SU-DHL-6 (cell line): ENCODE results near the gene NTNG1.

Source experiments
- H2AFZ ChIP-seq: fragments of 200-600 bp; sonication (generic); 2 replicates; pipeline ENCODE4 v1.6.1; 2014; ENCODE audit warnings: low read depth, mild to moderate bottlenecking, moderate library complexity, mixed read lengths, antibody characterized with exemption, low read length; ENCODE audit not compliant: severe bottlenecking
- H3F3A ChIP-seq: fragments of 200-600 bp; shearing (Covaris generic); 2 replicates; pipeline ENCODE4 v1.6.0; 2016; ENCODE audit warnings: antibody characterized with exemption, mild to moderate bottlenecking; ENCODE audit not compliant: insufficient read depth
- H3K27ac ChIP-seq: fragments of 200-600 bp; sonication (generic); 2 replicates; pipeline ENCODE4 v1.5.1; 2016; ENCODE audit warnings: low read depth, mild to moderate bottlenecking, low read length, moderate library complexity, mixed read lengths
- H3K27me3 ChIP-seq: fragments of 200-600 bp; sonication (generic), shearing (Covaris generic); 2 replicates; pipeline ENCODE4 v1.6.0; 2014; ENCODE audit warnings: mild to moderate bottlenecking, low read length
- H3K36me3 ChIP-seq: fragments of 200-600 bp; sonication (generic); 2 replicates; pipeline ENCODE4 v1.6.1; 2014; ENCODE audit warnings: mild to moderate bottlenecking, low read length, mixed read lengths
- H3K4me2 ChIP-seq: fragments of 300-600, 200-600 bp; shearing (Covaris generic), sonication (generic); 2 replicates; pipeline ENCODE4 v1.6.0; 2014; ENCODE audit warnings: low read length, low read depth, mild to moderate bottlenecking; ENCODE audit not compliant: poor library complexity, severe bottlenecking
- H3K4me3 ChIP-seq: fragments of 200-600 bp; sonication (generic); 2 replicates; pipeline ENCODE4 v1.5.1; 2014; ENCODE audit warnings: antibody characterized with exemption, low read length, mild to moderate bottlenecking, mixed read lengths; ENCODE audit not compliant: insufficient read depth, poor library complexity, severe bottlenecking
- H3K79me2 ChIP-seq: fragments of 200-600 bp; sonication (generic); 2 replicates; pipeline ENCODE4 v1.6.1; 2014; ENCODE audit warnings: mild to moderate bottlenecking, low read length, moderate library complexity; ENCODE audit not compliant: insufficient read depth
- H3K9ac ChIP-seq: fragments of 200-600 bp; sonication (generic); 2 replicates; pipeline ENCODE4 v1.7.0; 2014; ENCODE audit warnings: mild to moderate bottlenecking, low read length
- H3K9me2 ChIP-seq: fragments of 200-600 bp; sonication (generic); replicated peaks from 2 replicates; pipeline ENCODE4 v1.6.1; 2014; ENCODE audit warnings: low read length; ENCODE audit not compliant: insufficient read depth
- H3K9me3 ChIP-seq: fragments of 200-600 bp; sonication (generic); 2 replicates; pipeline ENCODE4 v1.6.1; 2014; ENCODE audit warnings: low read length, mixed read lengths; ENCODE audit not compliant: insufficient read depth
- H4K20me1 ChIP-seq: fragments of 200-600 bp; sonication (generic); 2 replicates; pipeline ENCODE4 v1.6.1; 2014; ENCODE audit warnings: low read depth, mild to moderate bottlenecking, antibody characterized with exemption, low read length, moderate library complexity, mixed read lengths
- EZH2phosphoT487 ChIP-seq: fragments of 200-600 bp; sonication (generic), shearing (Covaris generic); conservative IDR thresholded peaks from 2 replicates; pipeline ENCODE4 v1.6.1; 2018; ENCODE audit warnings: mild to moderate bottlenecking, antibody characterized with exemption, low read length, moderate library complexity, mixed read lengths
- TF ChIP-seq, protein P1 (sequence below): fragments of 200-600 bp; sonication (generic); IDR thresholded peaks from one replicate; pipeline ENCODE4 v1.5.1; 2017; ENCODE audit warnings: antibody characterized with exemption, mild to moderate bottlenecking, low read length, moderate library complexity; ENCODE audit not compliant: insufficient read depth, poor library complexity, severe bottlenecking

NTNG1 gene

DNA sequence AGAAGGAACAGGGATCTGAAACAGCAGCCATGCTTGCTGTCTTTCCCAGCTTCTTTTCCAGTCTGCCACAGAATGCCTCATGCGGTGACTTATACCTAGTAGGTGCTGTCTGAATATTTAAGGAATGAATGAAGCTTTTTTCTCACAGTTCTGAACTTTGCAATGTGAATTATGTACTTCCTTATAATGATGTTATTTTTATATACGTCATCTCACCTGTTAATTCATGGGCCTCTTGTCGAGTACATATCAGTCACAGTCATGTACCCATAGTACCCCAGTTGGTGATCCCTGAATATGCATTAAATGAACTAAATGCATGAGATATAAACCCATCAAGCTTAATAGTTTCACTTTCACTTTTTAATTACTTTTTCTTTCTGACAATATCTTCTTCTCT is 132.7 kb downstream of the NTNG1 start:
- Histone ChIP-seq H3K9ac (no peak overlapping the region), H3K9me3 (no peaks in the 10 kb centered on the region), H3K79me2 (no peaks in the 10 kb centered on the region), H2AFZ (no peak overlapping the region), H4K20me1 (no peaks in the 10 kb centered on the region), H3K36me3 (no peaks in the 10 kb centered on the region), H3K4me2 (peak overlapping the region; percentile 1), H3K27ac (no peak overlapping the region), H3F3A (no peaks in the 10 kb centered on the region), H3K9me2 (no peaks in the 10 kb centered on the region), H3K4me3 (no peak overlapping the region), H3K27me3 (no peaks in the 10 kb centered on the region)
- no peak for TF ChIP-seq EZH2phosphoT487
- TF ChIP-seq, protein P1, sequence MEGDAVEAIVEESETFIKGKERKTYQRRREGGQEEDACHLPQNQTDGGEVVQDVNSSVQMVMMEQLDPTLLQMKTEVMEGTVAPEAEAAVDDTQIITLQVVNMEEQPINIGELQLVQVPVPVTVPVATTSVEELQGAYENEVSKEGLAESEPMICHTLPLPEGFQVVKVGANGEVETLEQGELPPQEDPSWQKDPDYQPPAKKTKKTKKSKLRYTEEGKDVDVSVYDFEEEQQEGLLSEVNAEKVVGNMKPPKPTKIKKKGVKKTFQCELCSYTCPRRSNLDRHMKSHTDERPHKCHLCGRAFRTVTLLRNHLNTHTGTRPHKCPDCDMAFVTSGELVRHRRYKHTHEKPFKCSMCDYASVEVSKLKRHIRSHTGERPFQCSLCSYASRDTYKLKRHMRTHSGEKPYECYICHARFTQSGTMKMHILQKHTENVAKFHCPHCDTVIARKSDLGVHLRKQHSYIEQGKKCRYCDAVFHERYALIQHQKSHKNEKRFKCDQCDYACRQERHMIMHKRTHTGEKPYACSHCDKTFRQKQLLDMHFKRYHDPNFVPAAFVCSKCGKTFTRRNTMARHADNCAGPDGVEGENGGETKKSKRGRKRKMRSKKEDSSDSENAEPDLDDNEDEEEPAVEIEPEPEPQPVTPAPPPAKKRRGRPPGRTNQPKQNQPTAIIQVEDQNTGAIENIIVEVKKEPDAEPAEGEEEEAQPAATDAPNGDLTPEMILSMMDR = no peak

DNA sequence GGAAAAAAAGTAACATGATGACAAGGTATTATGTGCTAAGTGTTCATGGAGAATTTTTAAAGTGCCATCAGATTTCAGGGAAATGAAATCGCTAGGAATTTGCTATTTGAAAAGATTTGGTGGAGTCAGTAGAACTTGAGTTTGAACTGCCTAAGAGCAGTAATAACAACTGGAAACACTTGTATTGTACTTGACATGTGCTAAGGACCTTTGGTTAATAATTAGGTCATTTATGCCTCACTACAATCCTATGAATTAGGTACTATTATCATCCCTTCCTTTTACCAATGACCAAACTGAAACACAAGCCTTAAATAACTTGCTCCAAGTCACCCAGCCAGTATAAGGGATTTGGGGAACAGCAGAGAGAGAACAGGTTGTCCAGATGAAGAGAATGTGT is 133.4 kb downstream of the NTNG1 start:
- Histone ChIP-seq H4K20me1 (no peaks in the 10 kb centered on the region), H3K27me3 (no peaks in the 10 kb centered on the region), H3K9me2 (no peaks in the 10 kb centered on the region), H3K9ac (no peak overlapping the region), H3K79me2 (no peaks in the 10 kb centered on the region), H2AFZ (no peak overlapping the region), H3F3A (no peaks in the 10 kb centered on the region), H3K4me3 (no peak overlapping the region), H3K9me3 (no peaks in the 10 kb centered on the region), H3K36me3 (no peaks in the 10 kb centered on the region), H3K27ac (no peak overlapping the region), H3K4me2 (no peak overlapping the region)
- TF ChIP-seq EZH2phosphoT487 = no peak
- TF ChIP-seq, protein P1 = no peak

DNA sequence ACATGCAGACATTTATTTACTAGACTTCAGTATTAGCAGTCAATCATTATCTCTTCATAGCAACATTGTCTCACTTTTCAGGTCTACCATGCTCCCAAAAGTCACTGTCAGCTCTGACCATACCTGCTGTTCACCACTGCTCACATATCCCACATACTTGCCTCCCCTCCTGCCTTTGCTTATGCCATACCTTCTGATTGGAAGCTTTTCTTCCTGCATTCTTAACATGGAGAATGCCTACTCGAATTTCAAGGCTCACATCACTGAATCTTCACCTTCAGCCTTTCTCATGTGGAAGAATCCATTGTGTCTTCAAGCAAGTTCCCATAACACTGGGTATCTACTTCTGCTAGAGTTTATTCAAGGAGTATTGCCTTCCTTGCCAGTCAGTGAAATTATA is 135.4 kb downstream of the NTNG1 start:
- TF ChIP-seq EZH2phosphoT487 = no peak
- TF ChIP-seq, protein P1 = no peak
- Histone ChIP-seq H3K79me2 (no peaks in the 10 kb centered on the region), H3K9ac (no peak overlapping the region), H3K27me3 (no peaks in the 10 kb centered on the region), H3K4me3 (no peak overlapping the region), H3K27ac (no peak overlapping the region), H3K4me2 (no peak overlapping the region), H3K9me2 (no peaks in the 10 kb centered on the region), H3K9me3 (no peaks in the 10 kb centered on the region), H3F3A (no peaks in the 10 kb centered on the region), H2AFZ (no peak overlapping the region), H4K20me1 (no peaks in the 10 kb centered on the region), H3K36me3 (no peaks in the 10 kb centered on the region)
